ENCODE data around the gene ANP32D. TPM values are rescaled to one million over a fixed set of nuclear protein-coding genes. Genes with fewer than 3 reads are reported as not detected.
"Not testable (repeated sequence)": the region's sequence is repeated elsewhere in the genome, so short reads cannot be mapped to it uniquely, and the experiment has no call there.

The ANP32D gene
- total RNA-seq, 1 donor from 2014 or later = not detected

GRCh38 chr12:48486679-48487078, 14.3 kb downstream of the ANP32D start:
- intact Hi-C loops (cut with DNase I) = no loop called here
- DNase-seq (ENCODE audit: missing footprints) = no peak
- no peak for ATAC-seq

- no peak for ATAC-seq
- DNase-seq (ENCODE audit: missing footprints) = no peak
- intact Hi-C loops (cut with DNase I) = no loop called here
Observed at GRCh38 chr12:48489012-48489411, 16.7 kb downstream of the ANP32D start.

- ATAC-seq; intact Hi-C loops (cut with DNase I); DNase-seq (ENCODE audit: missing footprints): not testable (repeated sequence)
Observed at GRCh38 chr12:48489456-48489855, 17.1 kb downstream of the ANP32D start.

DNA sequence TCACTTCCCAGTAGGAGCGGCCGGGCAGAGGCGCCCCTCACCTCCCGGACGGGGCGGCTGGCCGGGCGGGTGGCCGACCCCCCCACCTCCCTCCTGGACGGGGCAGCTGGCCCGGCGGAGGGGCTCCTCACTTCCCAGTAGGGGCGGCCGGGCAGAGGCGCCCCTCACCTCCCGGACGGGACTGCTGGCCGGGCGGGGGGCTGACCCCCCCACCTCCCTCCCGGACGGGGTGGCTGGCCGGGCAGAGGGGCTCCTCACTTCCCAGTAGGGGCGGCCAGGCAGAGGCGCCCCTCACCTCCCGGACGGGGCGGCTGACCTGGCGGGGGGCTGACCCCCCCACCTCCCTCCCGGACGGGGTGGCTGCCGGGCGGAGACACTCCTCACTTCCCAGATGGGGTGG, 27.9 kb downstream of the ANP32D start:
- ATAC-seq; DNase-seq (ENCODE audit: missing footprints); intact Hi-C loops (cut with DNase I): not testable (repeated sequence)

- intact Hi-C loops (cut with DNase I); ATAC-seq; DNase-seq (ENCODE audit: missing footprints): not testable (repeated sequence)
Observed at GRCh38 chr12:48506836-48507235, 34.5 kb downstream of the ANP32D start.

DNA sequence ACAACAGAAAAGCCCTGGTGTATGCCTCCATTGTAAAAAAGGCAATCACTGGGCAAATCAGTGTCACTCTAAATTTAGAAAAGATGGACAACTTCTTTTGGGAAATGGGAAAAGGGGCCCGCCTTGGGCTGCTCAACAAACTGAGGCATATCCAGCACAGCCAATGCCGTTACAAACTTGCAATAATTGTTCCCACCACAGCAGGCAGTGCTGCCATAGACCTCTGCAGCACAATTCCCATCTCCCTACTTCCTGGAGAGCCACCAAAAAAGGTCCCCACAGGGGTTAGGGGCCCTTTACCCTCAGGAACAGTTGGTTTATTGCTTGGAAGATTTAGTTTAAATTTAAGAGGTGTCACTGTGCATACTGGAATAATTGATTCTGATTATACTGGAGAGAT, 36.6 kb downstream of the ANP32D start:
- ATAC-seq = no peak
- intact Hi-C loops (cut with DNase I) = no loop called here
- no peak for DNase-seq (ENCODE audit: missing footprints)

DNA sequence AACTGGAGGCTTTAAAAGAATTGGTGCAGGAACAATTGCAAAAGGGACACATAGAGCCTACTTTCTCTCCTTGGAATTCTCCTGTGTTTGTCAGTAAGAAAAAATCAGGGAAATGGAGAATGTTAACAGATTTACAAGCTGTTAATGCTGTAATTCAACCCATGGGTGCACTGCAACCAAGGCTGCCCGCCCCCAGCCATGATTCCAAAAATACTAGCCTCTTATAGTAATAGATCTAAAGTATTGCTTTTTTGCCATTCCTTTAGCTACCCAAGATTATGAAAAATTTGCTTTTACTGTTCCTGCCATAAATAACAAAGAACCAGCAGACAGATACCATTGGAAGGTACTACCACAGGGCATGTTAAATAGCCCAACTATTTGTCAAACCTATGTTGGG, 37.8 kb downstream of the ANP32D start:
- intact Hi-C loops (cut with DNase I) = no loop called here
- DNase-seq (ENCODE audit: missing footprints) (no peak), ATAC-seq (no peak)

DNA sequence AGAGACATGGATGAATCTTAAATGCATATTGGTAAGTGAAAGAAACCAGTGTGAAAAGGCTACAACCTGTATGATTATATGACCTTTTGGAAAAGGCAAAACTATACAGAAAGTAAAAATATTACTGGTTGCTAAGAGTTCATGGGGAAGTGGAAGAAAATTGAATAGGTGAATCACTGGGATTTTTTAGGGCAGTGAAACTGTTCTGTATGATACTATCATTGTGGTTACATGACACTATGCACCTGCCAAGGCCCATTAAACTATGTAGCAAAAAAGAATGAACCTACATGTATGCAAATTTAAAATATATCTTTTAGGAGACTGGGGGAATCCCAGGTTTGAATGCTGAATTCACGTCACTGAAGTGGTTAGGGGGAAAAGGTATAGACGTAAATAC, 40.5 kb downstream of the ANP32D start:
- ATAC-seq (no peak), DNase-seq (ENCODE audit: missing footprints) (no peak)
- intact Hi-C loops (cut with DNase I) = no loop called here

- ATAC-seq (no peak), DNase-seq (ENCODE audit: missing footprints) (no peak)
- intact Hi-C loops (cut with DNase I) = no loop called here
Observed at GRCh38 chr12:48514728-48515127, 42.4 kb downstream of the ANP32D start.

GRCh38 chr12:48520381-48520780, 48.0 kb downstream of the ANP32D start:
- intact Hi-C loops (cut with DNase I); DNase-seq (ENCODE audit: missing footprints); ATAC-seq: not testable (repeated sequence)

Other genes with a start within 250 kb of the ANP32D start
- gene ZNF641, start 121.6 kb upstream of the ANP32D start, total RNA-seq = 17.3 TPM
- gene C12orf54, start 9.9 kb downstream of the ANP32D start, total RNA-seq = not detected
- gene OR8S1, start 53.1 kb downstream of the ANP32D start, total RNA-seq = not detected
- gene LALBA, start 97.5 kb downstream of the ANP32D start, total RNA-seq = not detected
- gene KANSL2, start 209.7 kb downstream of the ANP32D start, total RNA-seq = 19.7 TPM
- gene CCNT1, start 244.1 kb downstream of the ANP32D start, total RNA-seq = 17.0 TPM